Stimulated activated CD8-positive, alpha-beta memory T cell treated with anti-CD3 and anti-CD28 coated beads, Interleukin-12 subunit alpha, Interleukin-12 subunit beta, amount 100 ng/mL, for 4 hours (primary cell): Measurements from ENCODE around the gene TEX35.

Experiments used
- DNase-seq: peaks from one replicate; pipeline ENCODE4 v3.0.0-alpha.2; 2020; ENCODE audit warnings: low read depth

The TEX35 gene

DNA sequence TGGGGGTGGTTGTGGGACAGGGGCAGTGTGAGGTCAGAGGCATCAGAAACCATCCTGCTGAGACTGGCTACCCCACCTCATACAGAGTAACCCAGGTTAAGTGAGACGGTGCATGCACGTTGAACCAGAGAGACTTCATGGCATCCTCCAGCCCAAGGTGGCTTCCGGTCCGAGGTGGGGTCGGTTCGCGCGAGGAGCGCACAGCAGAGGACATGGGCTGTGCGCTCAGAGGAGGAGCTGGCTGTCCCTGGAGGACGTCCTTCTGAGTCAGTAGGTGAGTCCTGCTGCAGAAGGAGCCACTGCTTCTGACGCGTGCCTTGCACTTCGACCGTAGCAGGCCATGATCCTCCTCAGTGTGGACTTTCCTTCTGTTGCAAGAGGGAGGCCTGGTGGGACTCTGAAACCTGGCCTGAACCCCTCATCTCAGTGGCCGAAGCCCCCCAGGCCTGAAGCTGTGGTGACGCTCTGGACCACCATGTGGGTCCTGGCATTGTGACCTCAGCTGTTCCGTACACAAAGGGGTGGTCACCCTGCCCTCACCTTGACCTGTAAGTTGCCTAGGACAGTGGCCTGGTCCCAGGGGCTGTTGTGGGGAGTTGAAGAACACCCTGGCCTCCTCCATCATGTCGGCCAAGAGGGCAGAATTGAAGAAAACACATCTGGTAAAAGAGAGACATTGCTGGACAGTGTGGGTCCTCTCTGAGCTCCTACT is at the start of gene TEX35:
Gene TEX35, plus strand, starts transcription at position 544 of the 712 bp plus-strand sequence. Its CDS starts 80 bp downstream, at position 624.
- no peak for DNase-seq

DNA sequence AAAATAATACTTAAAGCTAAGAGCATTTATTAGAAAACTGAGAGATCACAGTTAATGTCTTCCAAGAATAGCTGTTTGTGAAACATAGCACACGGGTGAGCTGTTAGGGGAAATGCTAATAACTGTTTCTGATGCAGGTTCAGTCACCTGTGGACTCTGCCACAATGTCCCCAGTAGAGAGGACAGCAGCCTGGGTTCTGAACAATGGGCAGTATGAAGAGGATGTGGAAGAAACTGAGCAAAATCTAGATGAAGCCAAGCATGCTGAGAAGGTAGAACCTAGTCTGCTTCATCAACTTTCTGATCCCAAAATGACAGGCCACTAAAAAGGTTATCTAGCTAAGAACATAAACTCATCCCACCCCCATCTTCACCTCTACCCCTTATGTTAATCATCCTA is 48.8 kb upstream of the TEX35 start:
- DNase-seq: no peak

DNA sequence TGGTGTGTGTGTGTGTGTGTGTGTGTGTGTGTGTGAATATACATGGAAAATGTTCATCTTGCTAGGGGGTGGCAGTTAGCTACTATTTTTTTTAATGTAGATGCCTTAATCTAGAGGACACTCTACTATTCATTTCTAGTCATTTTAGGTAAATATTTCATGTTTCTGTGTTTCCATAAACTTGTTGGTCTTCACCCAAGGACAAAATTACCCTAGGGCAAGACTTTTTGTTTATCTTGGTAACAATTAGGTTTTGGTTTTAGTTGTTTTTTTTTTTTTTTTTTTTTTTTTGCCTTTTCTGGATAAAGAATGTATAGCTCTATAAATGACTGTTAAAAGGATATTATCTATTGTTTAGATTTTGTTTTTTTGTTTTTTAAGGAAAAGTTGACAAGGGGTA is 48.3 kb upstream of the TEX35 start:
- DNase-seq: no peak

DNA sequence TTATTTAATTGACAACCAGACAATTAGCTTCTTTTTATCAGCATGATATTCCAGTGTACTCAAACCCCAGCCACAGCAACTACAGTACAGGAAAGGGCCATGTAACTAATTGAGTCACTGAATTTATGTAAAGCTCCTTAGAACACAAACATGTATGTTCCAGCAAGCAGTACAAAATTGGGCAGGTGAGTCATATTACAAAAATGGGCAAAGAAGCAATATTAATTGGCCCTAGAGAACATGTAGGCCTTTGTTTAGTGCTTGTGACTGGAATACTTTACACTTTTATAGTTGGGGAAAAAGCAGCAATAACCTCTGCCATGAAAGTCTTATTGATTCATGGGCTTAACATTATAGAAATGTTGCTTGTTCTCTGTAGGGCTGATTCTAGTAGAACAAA is 47.9 kb upstream of the TEX35 start:
- no peak for DNase-seq

DNA sequence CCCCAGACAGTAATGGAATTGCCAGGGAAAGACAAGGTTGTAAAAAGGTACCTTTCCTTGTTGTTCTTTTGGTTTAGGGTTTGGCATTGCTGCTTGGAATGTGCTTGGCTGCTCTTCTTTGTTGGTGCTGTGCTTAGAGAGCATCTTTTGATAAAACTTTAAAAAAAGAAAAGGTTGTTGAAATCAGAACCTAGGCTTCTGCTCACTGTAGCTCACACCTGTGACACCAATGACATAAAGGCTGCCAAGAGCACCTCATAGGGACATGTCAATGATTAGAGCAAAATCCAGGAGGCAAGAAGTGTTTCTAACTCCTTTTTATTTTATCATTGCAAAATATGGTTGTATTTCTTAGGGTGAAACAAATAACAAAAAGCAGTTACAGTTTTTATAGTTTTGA is 45.1 kb upstream of the TEX35 start:
- no peak for DNase-seq

DNA sequence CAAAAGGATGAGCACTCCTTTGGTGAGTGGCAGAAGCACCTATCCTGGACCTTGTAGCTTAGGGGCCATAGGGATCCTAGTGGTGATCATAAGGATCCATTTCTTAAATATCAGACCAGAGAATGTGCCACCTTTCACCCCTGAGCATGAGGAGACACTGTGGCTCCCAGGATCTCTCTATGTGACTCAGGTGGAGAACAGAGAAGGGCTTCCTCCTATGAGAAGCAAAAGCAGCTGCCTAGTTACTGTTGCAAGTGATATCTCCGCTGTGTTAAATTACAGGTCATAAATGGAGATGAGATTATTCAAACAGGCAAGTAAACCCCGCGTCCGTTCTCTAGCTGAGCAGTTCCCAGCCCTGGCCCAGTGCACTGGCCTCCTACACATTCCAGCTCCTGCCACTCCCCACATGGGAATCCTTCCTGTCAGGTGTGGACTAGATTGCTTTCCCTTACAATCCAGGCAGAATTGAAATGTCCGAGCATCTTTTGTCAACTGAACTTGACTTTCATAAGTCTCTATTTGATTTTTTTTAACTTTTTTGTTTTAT is 42.4 kb upstream of the TEX35 start:
- no peak for DNase-seq

DNA sequence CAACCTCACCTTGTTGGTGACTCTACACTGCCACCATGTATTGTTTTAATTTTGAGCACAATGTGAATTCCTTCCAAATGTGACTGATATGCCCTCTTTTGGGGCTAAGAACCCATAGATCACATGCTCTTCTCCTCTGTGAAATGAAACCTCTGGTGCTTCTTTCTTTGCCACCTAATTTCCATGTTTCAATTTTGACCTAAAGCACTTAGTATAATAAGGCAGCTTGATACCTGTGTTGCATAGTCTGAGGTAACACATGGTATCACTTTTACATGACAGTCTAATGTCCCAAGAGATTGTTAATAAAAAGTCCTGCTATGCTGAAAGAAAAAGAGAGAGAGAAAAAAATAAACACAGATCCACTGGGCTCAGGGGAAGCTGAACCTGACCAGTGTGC is 40.4 kb upstream of the TEX35 start:
- DNase-seq: no peak

DNA sequence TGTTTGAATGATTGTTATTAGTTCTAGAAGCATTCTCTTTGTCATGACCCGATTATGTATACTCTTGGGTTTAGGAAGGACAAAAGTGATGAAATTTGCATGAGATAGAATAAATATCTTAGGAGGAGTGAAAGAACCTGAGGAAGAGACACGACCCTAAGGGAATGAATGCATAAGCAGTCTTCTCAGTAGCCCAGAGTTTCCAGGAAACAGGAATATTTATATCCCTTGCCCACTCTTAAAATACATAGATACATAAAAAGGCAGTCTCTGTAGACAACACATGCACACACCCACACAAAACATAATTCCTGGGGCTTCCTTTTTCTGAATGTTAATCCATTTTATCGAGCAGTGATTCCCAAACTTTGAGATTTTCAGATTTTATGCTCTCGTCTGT is 35.5 kb upstream of the TEX35 start:
- no peak for DNase-seq

DNA sequence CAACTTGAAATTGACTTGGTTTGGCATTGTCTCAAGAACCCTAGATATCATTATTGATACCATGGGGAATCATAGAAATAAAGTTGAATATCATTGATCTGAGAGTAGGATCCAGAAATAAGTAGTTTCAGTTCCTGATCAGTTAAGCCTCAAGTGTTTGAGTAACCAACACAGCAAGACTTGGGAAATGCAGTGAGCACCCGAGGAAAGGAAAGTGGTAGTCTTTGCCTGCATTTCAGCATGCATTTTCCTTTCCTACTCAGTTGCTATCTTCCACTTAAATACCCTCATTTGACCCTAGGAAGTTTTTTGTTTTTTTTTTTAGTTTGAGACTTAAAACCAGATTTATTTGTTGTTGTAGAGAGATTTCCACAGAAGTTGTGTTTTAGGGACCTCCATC is 35.1 kb upstream of the TEX35 start:
- no peak for DNase-seq

DNA sequence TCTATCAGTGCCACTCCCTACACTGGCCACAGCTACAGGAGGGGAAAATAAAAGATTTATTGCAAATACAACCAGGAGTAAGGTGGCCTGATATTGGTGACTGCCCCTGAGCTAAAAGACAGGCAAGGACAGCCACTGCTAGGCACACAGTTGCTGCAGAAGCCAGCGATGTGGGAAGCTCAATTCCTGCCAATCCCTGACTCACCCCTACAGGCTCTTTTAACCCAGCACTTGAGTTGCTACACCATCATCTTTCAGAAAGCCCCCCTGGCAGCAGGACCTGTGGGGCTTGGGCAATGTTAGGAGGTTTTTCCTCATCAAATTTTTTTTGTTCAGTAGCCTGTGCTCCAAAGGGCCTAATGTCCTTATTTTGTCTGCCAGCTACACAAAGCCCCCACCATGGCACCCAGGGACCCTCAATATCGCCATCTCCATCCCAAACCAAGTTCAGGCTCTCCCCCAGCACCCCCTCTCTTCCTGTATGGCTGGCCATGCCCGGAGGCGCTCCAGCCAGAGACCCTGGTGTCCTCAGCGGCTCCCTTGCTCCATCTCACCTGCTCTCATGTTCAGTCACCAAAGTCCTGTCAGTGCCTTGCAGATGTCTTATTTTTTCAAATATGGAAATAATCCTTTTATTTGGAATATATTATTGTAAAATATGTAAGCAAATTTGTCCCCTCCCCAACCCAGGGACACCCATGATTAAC is 29.5 kb upstream of the TEX35 start:
- DNase-seq: no peak

DNA sequence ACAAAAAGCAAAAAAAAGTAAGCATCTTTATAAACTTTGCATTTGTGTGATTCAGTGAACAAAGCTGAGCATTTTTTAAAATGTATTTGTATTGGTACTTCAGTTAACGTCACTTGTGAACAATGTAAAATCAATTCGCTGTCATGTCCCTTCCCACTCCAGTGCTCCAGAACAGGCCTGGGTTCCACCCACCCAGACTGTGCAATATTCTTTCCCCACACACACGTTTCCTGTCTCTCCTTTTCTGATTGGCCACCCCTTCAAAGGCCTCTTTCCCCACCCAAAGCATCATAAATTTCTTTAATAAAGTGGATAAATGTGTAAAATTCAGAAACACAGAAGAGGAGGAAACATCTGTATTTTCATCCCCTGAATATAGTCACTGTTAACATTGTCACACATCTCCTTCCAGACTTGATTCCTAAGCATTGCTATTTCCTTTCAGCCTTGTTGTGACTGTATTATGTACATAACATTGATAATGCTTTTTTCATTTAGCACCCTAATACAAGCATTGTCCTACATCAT is 28.1 kb upstream of the TEX35 start:
- DNase-seq: no peak

DNA sequence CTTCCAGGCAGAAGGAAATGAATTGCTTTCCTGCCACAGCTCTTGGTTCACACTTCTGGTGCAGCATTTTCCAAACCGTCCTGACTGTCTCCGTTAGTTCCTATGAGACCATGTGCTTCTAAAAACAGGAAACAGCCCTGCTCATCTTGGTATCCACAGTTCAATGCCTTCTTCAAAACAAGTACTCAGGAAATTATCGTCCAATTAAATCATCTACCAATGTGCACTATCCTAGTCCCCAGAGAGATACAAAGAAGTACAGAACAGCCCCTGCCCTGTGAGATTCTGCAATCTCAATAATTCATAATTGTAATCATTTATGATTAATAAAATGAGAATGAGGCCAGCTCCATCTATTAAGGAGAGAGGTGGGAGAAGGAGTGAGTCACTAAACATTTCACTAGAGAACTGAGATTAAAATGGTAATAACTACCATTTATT is 27.3 kb upstream of the TEX35 start:
- DNase-seq: no peak

DNA sequence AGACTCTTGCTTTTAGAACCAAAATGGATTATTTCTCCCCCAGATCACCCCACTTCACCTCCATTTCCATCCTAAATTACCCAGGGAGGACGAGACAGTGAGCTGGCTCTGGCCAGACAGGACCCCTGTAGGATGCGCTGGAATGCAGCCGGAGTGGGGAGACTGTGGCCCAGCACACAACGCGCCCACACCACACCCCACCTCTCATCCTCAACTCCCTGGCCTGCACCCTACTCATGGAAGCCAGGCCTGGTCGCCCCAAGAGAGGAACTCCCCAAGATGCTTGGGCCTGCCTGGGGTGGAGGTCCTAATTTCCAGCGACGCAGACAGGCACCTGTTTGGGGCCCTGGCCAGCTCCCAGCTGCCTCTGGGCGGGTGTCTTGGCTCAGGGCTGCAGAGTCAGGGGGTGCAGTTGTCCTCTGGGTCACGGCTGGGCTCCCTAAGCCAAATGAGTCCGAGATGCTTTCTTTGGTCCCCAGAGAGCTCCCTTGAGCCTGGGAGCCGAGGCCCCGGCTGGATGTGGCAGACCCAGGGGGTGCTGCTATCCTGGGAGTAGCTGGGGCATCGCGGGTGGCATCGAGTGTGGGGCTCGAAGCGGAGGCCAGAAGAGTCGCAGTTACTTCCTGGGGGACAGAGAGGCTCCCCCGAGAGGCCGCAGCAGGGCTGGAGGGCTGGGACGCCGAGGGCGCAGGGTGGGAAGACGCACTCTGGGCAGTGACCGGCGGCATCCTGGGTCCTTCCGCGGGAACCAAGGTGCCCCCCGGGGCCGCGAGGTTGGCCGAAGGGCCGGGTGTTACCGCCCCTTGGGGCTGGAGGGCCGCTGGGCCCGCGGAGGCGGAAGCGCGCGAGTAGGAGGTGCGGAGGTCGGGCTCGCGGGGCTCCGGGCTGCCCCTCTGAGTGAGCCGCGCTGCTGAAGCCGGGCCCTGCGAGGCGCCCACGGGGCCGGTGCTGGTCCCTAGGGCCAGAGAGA is 26.5 kb upstream of the TEX35 start:
- no peak for DNase-seq

DNA sequence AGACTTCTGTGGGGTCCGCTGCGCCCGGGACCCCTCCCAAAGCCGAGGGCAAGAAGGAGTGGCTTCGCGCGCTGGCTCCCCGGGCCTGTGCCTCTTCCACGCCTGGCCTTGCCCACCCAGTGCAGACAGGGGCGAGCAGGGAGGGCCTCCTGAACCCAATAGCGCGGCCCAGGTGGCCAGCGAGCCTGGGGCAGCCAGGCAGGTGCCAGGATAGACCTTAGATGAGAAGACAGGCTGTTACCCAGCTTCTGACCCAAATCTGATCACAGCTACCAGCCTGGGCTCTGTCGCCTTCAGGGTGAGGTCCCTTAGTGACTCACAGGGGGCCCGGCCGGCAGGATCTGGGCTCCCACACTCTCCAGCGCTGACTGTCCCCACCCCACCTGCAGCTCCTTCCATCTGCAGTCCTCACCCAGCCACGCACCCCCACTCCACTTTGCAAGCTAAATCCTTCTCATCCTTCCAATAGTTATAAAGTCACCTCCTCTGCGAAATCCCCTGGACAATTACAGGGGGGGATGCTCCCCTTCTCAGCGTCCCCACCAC is 25.8 kb upstream of the TEX35 start:
- no peak for DNase-seq

DNA sequence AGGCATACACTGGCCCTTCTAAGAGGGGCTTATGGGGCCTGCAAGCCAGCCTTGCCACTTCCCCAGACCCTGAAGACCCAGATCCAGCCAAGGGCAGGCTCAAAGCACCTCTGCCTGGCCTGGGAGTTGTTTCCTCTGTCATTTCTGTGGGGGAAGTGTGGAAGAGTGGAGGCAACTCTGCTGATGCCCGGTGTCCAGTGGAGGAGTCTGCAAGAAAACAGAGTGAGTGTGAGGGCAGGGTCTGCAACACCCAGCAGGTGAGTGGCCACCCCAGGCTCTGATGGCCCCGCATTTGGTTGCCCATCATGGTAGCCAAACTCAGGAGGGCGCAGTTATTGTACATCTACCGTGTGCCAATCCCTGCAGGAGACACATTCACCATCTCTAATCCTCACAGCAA is 24.5 kb upstream of the TEX35 start:
- DNase-seq: no peak

DNA sequence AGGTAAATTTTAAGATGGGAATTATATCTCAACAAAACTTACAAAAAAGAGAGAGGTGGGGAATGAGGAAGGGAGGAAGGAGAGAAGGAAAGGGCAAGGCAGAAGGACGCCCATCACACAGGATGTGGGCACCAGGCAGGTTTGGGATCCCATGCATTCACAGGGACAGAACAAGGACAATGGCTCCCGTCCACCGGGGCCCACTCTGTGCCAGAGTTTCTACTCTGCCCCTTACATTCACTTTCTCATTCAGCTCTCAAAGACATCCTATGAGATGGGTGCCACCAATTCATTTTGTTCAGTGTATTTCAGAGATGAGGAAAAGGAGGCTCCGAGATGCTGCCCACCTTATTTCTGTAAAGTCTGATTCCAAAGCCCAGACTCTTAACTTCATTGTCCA is 23.5 kb upstream of the TEX35 start:
- no peak for DNase-seq

DNA sequence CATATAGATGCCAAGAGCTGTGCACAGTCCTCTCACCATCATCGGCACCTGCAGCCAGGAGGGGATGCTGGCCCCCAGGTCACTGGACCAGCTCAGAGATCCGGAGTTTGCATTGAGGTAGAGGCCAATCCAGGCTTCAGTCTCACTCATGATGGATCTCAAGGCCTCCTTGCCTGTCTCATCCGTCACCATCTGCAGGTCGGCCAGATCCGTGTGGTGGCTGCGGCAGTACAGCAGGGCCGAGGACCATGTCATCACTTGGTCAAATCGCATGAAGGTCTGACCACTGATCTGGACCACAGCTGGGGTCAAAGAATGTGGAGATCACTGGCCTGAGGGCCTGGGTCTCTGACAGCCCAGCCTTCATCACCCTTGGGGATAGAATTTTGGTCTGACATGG is 22.8 kb upstream of the TEX35 start:
- no peak for DNase-seq

DNA sequence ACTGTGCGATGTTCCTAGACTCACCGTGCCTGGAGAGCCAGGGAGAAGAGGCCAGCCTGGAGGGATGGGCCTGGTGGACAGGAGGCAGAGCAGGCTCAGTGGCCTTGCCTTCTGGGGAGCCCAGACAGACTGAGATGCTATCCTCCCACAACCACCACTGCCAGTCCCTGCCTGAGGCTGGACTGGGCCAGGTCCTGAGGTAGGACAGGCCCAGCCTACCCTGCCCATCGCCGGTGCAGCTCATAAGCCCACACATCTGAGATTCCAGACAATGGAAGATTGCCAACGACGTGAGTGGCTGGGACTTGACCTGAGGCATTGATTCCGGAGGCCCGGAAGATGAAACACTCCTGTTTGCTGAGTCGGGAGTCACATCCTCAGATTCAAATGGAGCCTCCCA is 21.9 kb upstream of the TEX35 start:
- DNase-seq: no peak

DNA sequence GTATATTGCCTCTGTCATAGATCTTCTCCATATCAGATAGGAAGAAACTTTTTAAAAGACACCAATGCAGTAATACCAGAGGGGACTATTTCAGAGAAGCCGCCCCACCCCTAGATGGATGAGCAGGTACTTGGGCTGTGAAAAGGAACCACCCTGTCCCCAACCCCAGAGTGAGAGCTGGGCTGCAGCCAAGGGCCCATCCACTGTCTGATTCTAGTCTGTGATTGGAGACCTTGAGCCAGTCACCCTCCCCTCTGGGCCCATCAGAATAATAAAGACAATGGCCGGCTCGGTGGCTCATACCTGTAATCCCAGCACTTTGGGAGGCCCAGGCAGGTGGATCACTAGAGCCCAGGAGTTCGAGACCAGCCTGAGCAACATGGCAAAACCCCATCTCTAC is 21.2 kb upstream of the TEX35 start:
- no peak for DNase-seq

DNA sequence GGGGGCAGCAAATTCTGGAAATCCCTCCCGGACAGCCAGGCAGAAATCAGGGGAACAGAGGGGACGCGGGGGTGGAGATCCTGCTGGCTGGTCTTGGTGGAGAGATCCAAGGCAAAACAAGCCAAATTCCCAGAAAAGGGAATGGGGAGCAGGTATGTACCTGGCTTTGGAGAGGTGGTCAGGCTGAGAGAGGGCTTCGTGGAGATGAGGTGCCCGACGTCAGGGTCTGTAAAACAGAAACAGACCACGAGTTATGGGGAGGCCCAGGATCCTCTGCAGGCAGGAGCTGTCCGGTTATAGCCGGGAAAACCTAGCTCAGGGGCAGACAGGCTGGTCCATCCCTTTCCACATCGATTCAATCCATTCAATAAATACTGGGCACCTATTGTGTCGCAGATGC is 20.6 kb upstream of the TEX35 start:
- DNase-seq: no peak

DNA sequence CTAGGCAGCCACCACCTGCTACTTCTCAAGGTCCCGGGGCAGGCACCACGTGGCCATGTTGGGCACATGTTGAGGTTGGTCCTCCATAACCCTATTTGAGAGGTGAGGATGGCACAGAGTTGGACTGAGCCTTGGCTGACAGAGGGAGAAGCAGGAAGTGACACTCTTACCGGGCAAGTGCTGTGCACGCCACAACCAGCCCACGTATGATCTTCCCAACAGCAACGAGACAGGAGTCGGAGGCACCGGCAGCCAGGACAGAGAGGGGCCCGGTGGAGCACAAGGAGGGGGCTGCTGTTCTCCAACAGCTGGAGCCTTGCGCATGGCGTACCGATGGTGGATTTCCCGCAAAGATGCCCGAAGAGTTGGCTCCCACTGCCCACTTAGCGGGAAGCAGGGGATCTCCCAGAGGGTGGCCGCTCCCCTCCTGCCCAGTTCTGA is 19.6 kb upstream of the TEX35 start:
- no peak for DNase-seq

DNA sequence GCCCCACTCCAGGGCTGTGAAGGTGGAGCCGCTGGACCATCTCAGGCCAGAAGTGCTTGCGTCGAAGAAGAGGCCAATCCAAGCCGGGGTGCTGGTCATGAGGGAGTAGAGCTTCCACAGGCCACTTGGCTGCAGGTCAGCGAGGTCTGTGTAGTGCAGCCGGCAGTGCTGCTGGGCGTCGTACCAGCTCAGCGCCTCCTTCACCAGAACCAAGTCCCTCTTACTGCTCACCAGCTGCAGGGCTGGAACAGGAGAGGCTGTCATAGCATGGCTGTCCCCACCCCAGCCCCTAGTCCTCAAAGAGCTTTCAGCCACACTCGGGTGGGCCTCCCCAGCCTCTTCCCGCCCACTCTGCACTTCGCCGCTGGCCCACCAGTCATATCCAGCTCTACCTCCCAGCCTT is 18.3 kb upstream of the TEX35 start:
- DNase-seq: no peak
